Mucosa of stomach (tissue), 1 donor: Measurements from ENCODE around the gene ZNF524.
A peak's percentile ranks its signal among the peaks of the same experiment; 100 is the strongest.

ENCODE experiments used
- H3K27me3 ChIP-seq: one replicate; pipeline ENCODE4 v1.7.0; 2013; ENCODE audit warnings: mild to moderate bottlenecking, low read length; ENCODE audit not compliant: control insufficient read depth, insufficient read depth
- H3K36me3 ChIP-seq: one replicate; pipeline ENCODE4 v1.7.0; 2013; ENCODE audit warnings: low read length; ENCODE audit not compliant: control insufficient read depth, insufficient read depth
- H3K4me1 ChIP-seq: one replicate; pipeline ENCODE4 v1.7.0; 2013; ENCODE audit warnings: mild to moderate bottlenecking, low read length; ENCODE audit not compliant: control insufficient read depth, insufficient read depth
- H3K4me3 ChIP-seq: one replicate; pipeline ENCODE4 v1.7.0; 2013; ENCODE audit warnings: low read length
- H3K9ac ChIP-seq: one replicate; pipeline ENCODE4 v1.7.0; 2013; ENCODE audit warnings: mild to moderate bottlenecking, low read length, moderate library complexity
- H3K9me3 ChIP-seq: one replicate; pipeline ENCODE4 v1.7.0; 2013; ENCODE audit warnings: mild to moderate bottlenecking, low read length, moderate library complexity; ENCODE audit not compliant: control insufficient read depth
- donor health status: Pancreatic carcinoma.

ZNF524 gene

GRCh38 chr19:55599842-55600661, at the start of gene ZNF524:
ZNF524 (plus strand) TSS chr19:55600288; CDS start chr19:55602113, 1,825 bp downstream.
- H3K9ac ChIP-seq, result peak within 1 kb of the TSS; percentile 91
- no peaks in the 10 kb centered on the region for H3K27me3 ChIP-seq
- H3K36me3 ChIP-seq, result no peaks in the 10 kb centered on the region
- peak within 1 kb of the TSS; percentile 100 for H3K4me3 ChIP-seq
- H3K4me1 ChIP-seq, result peaks cover 17% of the 10 kb centered on the region
- H3K9me3 ChIP-seq, result no peaks in the 10 kb centered on the region

GRCh38 chr19:55550321-55550650, 49.8 kb upstream of the ZNF524 start:
- H3K36me3 ChIP-seq, result no peaks in the 10 kb centered on the region
- peak overlapping the region; percentile 71 for H3K9ac ChIP-seq
- H3K4me1 ChIP-seq, result peaks cover 55% of the 10 kb centered on the region
- no peaks in the 10 kb centered on the region for H3K9me3 ChIP-seq
- H3K27me3 ChIP-seq, result no peaks in the 10 kb centered on the region
- H3K4me3 ChIP-seq, result no peak overlapping the region

GRCh38 chr19:55552206-55552605, 47.9 kb upstream of the ZNF524 start:
- Histone ChIP-seq H3K4me3 (no peak overlapping the region), H3K27me3 (no peaks in the 10 kb centered on the region), H3K4me1 (peaks cover 39% of the 10 kb centered on the region), H3K9ac (no peak overlapping the region), H3K36me3 (no peaks in the 10 kb centered on the region), H3K9me3 (no peaks in the 10 kb centered on the region)

GRCh38 chr19:55552620-55553019, 47.5 kb upstream of the ZNF524 start:
- Histone ChIP-seq H3K4me3 (no peak overlapping the region), H3K9ac (no peak overlapping the region), H3K9me3 (no peaks in the 10 kb centered on the region), H3K4me1 (peaks cover 35% of the 10 kb centered on the region), H3K27me3 (no peaks in the 10 kb centered on the region), H3K36me3 (no peaks in the 10 kb centered on the region)

- no peak overlapping the region for H3K9ac ChIP-seq
- peaks cover 27% of the 10 kb centered on the region for H3K4me1 ChIP-seq
- H3K36me3 ChIP-seq, result no peaks in the 10 kb centered on the region
- H3K9me3 ChIP-seq, result no peaks in the 10 kb centered on the region
- no peaks in the 10 kb centered on the region for H3K27me3 ChIP-seq
- H3K4me3 ChIP-seq, result no peak overlapping the region
Observed at GRCh38 chr19:55553217-55554182, 46.6 kb upstream of the ZNF524 start.

- Histone ChIP-seq H3K36me3 (no peaks in the 10 kb centered on the region), H3K9ac (no peak overlapping the region), H3K4me3 (no peak overlapping the region), H3K27me3 (no peaks in the 10 kb centered on the region), H3K4me1 (peaks cover 27% of the 10 kb centered on the region), H3K9me3 (no peaks in the 10 kb centered on the region)
Observed at GRCh38 chr19:55554302-55554701, 45.8 kb upstream of the ZNF524 start.

GRCh38 chr19:55554741-55555152, 45.3 kb upstream of the ZNF524 start:
- H3K4me1 ChIP-seq, result peaks cover 27% of the 10 kb centered on the region
- no peaks in the 10 kb centered on the region for H3K27me3 ChIP-seq
- H3K4me3 ChIP-seq, result no peak overlapping the region

GRCh38 chr19:55559684-55560083, 40.4 kb upstream of the ZNF524 start:
- no peaks in the 10 kb centered on the region for H3K36me3 ChIP-seq
- no peaks in the 10 kb centered on the region for H3K27me3 ChIP-seq
- no peak overlapping the region for H3K9ac ChIP-seq
- no peak overlapping the region for H3K4me3 ChIP-seq
- no peaks in the 10 kb centered on the region for H3K9me3 ChIP-seq
- H3K4me1 ChIP-seq, result peaks cover 26% of the 10 kb centered on the region

More at GRCh38 chr19:55554741-55555152, 45.3 kb upstream of the ZNF524 start:
- Histone ChIP-seq H3K36me3 (no peaks in the 10 kb centered on the region), H3K9ac (no peak overlapping the region), H3K9me3 (no peaks in the 10 kb centered on the region)

GRCh38 chr19:55563261-55563690, 36.8 kb upstream of the ZNF524 start:
- H3K36me3 ChIP-seq, result no peaks in the 10 kb centered on the region
- peak overlapping the region; percentile 93 for H3K9ac ChIP-seq
- no peaks in the 10 kb centered on the region for H3K9me3 ChIP-seq
- peaks cover 33% of the 10 kb centered on the region for H3K4me1 ChIP-seq
- no peak overlapping the region for H3K4me3 ChIP-seq
- H3K27me3 ChIP-seq, result no peaks in the 10 kb centered on the region

- Histone ChIP-seq H3K4me1 (peaks cover 28% of the 10 kb centered on the region), H3K9me3 (no peaks in the 10 kb centered on the region), H3K4me3 (no peak overlapping the region), H3K36me3 (no peaks in the 10 kb centered on the region), H3K9ac (no peak overlapping the region), H3K27me3 (no peaks in the 10 kb centered on the region)
Observed at GRCh38 chr19:55566823-55567222, 33.3 kb upstream of the ZNF524 start.

GRCh38 chr19:55567708-55568328, 32.3 kb upstream of the ZNF524 start:
- Histone ChIP-seq H3K9me3 (no peaks in the 10 kb centered on the region), H3K4me3 (no peak overlapping the region), H3K9ac (no peak overlapping the region), H3K36me3 (no peaks in the 10 kb centered on the region), H3K27me3 (no peaks in the 10 kb centered on the region), H3K4me1 (peaks cover 28% of the 10 kb centered on the region)
